Endothelial cell of umbilical vein (primary cell): ENCODE results near the gene COX10. TPM values are rescaled to one million over a fixed set of nuclear protein-coding genes. Genes with fewer than 3 reads are reported as not detected.

Experiments
- BruUV-seq: library from RNA; stranded (reverse); fragments of 400-500 nt; replicated peaks from 2 replicates; lab custom pipeline; 2021; lab: Mats Ljungman, UMichigan
- CTCF ChIA-PET: fragments of 300-600, 350-600 bp; sonication (Branson Sonifier 250); formaldehyde crosslinking; loops from one replicate; lab custom pipeline; 2021; ENCODE audit warnings: antibody characterized with exemption, inconsistent platforms; lab: Charles Lee
- POLR2A ChIA-PET: fragments of 300-600, 350-600 bp; sonication (Branson Sonifier 250); formaldehyde crosslinking; loops from one replicate; lab custom pipeline; 2021; ENCODE audit warnings: antibody characterized with exemption, inconsistent platforms; lab: Charles Lee
- DNase-seq: peaks from one replicate; pipeline ENCODE4 v3.0.0-alpha.2; 2011; ENCODE audit warnings: low read depth, low spot score
- FAIRE-seq: peaks from 2 replicates; lab custom pipeline; 2011; peaks lifted over from hg19 to GRCh38; lab: Jason Lieb, UNC
- H2AFZ ChIP-seq: 2 replicates; pipeline ENCODE4 v1.6.0; 2012; ENCODE audit warnings: low read depth, low read length, control low read depth, inconsistent platforms
- H3K27ac ChIP-seq: 2 replicates; pipeline ENCODE4 v1.5.1; 2011; ENCODE audit warnings: low read depth, mild to moderate bottlenecking, control low read depth, low read length, moderate library complexity; ENCODE audit not compliant: insufficient read depth
- H3K27me3 ChIP-seq, 2 experiments: 2 replicates each; pipeline versions ENCODE4 v1.6.0 to v1.6.1; 2011; ENCODE audit warnings: low read length in 2 of 2, mixed read lengths in 1 of 2; ENCODE audit not compliant: control insufficient read depth in 2 of 2, insufficient read depth in 2 of 2
- H3K36me3 ChIP-seq, 2 experiments: 2 replicates in 1 of 2; 3 replicates in 1 of 2; pipeline ENCODE4 v1.5.1; 2011; ENCODE audit warnings: low read length in 2 of 2, mild to moderate bottlenecking in 1 of 2, moderate library complexity in 1 of 2; ENCODE audit not compliant: control insufficient read depth in 2 of 2, insufficient read depth in 2 of 2; ENCODE audit errors: extremely low read depth in 1 of 2
- H3K4me1 ChIP-seq: 3 replicates; pipeline ENCODE4 v1.5.1; 2011; ENCODE audit warnings: mild to moderate bottlenecking, low read length; ENCODE audit not compliant: control insufficient read depth, insufficient read depth; ENCODE audit errors: extremely low read depth
- H3K4me2 ChIP-seq: 2 replicates; pipeline ENCODE4 v1.6.1; 2011; ENCODE audit warnings: low read length, control low read depth, mixed read lengths; ENCODE audit not compliant: insufficient read depth
- H3K4me3 ChIP-seq, 3 experiments: fragments of 200-600 bp in 1 of 3; sonication (generic), shearing (Covaris generic) in 1 of 3; replicated peaks in 1 of 3; 2 replicates each; pipeline ENCODE4 v1.5.1; 2011 to 2016; ENCODE audit warnings: control low read depth in 3 of 3, low read length in 3 of 3, mild to moderate bottlenecking in 2 of 3, inconsistent platforms in 1 of 3, low read depth in 1 of 3, moderate library complexity in 1 of 3; ENCODE audit not compliant: insufficient read depth in 1 of 3
- H3K79me2 ChIP-seq: 2 replicates; pipeline ENCODE4 v1.6.0; 2012; ENCODE audit warnings: low read length, inconsistent platforms; ENCODE audit not compliant: control insufficient read depth, insufficient read depth
- H3K9ac ChIP-seq: replicated peaks from 2 replicates; pipeline ENCODE3; 2011; ENCODE audit warnings: low read length, control low read depth; ENCODE audit not compliant: insufficient read depth; ENCODE audit errors: extremely low read depth
- H3K9me1 ChIP-seq: replicated peaks from 3 replicates; pipeline ENCODE4 v1.6.0; 2011; ENCODE audit warnings: mild to moderate bottlenecking, low read length; ENCODE audit not compliant: control insufficient read depth, insufficient read depth; ENCODE audit errors: extremely low read depth
- H3K9me3 ChIP-seq: replicated peaks from 2 replicates; pipeline ENCODE4 v1.5.1; 2012; ENCODE audit warnings: low read length, inconsistent platforms; ENCODE audit not compliant: control insufficient read depth, insufficient read depth
- H4K20me1 ChIP-seq: replicated peaks from 2 replicates; pipeline ENCODE3; 2011; ENCODE audit warnings: mild to moderate bottlenecking, low read length; ENCODE audit not compliant: control insufficient read depth, insufficient read depth; ENCODE audit errors: extremely low read depth
- CTCF ChIP-seq, 2 donors: IDR thresholded peaks; 1 replicate in 1 of 2; 2 replicates in 1 of 2; pipeline ENCODE4 v1.5.1; 2011; ENCODE audit warnings: low read length in 2 of 2, mild to moderate bottlenecking in 2 of 2, moderate library complexity in 2 of 2, control low read depth in 1 of 2, inconsistent platforms in 1 of 2, low read depth in 1 of 2; ENCODE audit not compliant: insufficient read depth in 1 of 2; ENCODE audit errors: extremely low read depth in 1 of 2
- EZH2 ChIP-seq: IDR thresholded peaks from 2 replicates; pipeline ENCODE4 v1.6.1; 2012; ENCODE audit warnings: borderline replicate concordance, low read depth, mild to moderate bottlenecking, moderate library complexity, low read length, inconsistent platforms; ENCODE audit not compliant: severe bottlenecking
- FOS ChIP-seq: IDR thresholded peaks from 2 replicates; pipeline ENCODE4 v1.6.1; 2011; ENCODE audit warnings: mild to moderate bottlenecking, low read length, moderate library complexity, borderline replicate concordance; ENCODE audit not compliant: insufficient read depth
- GATA2 ChIP-seq: IDR thresholded peaks from 2 replicates; pipeline ENCODE4 v1.7.0; 2011; ENCODE audit warnings: low read depth, mild to moderate bottlenecking, moderate library complexity, mixed read lengths, low read length; ENCODE audit not compliant: insufficient read length, insufficient read depth
- JUN ChIP-seq: IDR thresholded peaks from 2 replicates; pipeline ENCODE4 v1.6.1; 2011; ENCODE audit warnings: borderline replicate concordance, low read depth; ENCODE audit not compliant: insufficient read length, insufficient read depth
- MYC ChIP-seq: IDR thresholded peaks from one replicate; pipeline ENCODE4 v1.6.1; 2011; ENCODE audit warnings: mild to moderate bottlenecking, low read depth, low read length
- POLR2A ChIP-seq: IDR thresholded peaks from 2 replicates; pipeline ENCODE4 v1.6.1; 2012; ENCODE audit warnings: low read depth, mild to moderate bottlenecking, control low read depth, low read length
- POLR2AphosphoS5 ChIP-seq: IDR thresholded peaks from 2 replicates; pipeline ENCODE4 v1.6.1; 2012; ENCODE audit warnings: low read depth, mild to moderate bottlenecking, control low read depth, low read length, moderate library complexity; ENCODE audit not compliant: insufficient read depth
- dilution Hi-C: fragments of 300-500 bp; cut with MboI; formaldehyde crosslinking; loops from one replicate; pipeline ENCODE4 v1.15.0; 2019; ENCODE audit warnings: low sequenced_read_pairs; ENCODE audit not compliant: extremely low pct_ligation_motif_present
- intact Hi-C: fragments of 100-400 bp; cut with micrococcal nuclease; formaldehyde crosslinking; loops from one replicate; pipeline ENCODE4 v1.10.0; 2022
- polyA plus RNA-seq, 4 experiments: library from polyadenylated mRNA; depleted of rRNA in 3 of 4; stranded (reverse) in 3 of 4; unstranded in 1 of 4; fragments of >200 nt; gene quantifications; 2 replicates each; pipeline versions ENCODE4 v1.2.1 to v1.2.3, GENCODE V29; 2011 to 2012; ENCODE audit warnings: missing spikeins in 1 of 4
- total RNA-seq: library from RNA; stranded (reverse); gene quantifications from 2 replicates; pipeline ENCODE4 v1.2.3, GENCODE V29; 2021
- TF ChIP-seq, protein P1 (sequence below): IDR thresholded peaks from 2 replicates; pipeline ENCODE4 v1.6.1; 2011; ENCODE audit not compliant: insufficient read depth, insufficient read length

COX10 gene
- total and polyA plus RNA-seq, 2 donors (not counting 3 experiments of a cell fraction or from before 2014, with no cell fraction given) = 9.8 to 12.1 TPM

- Histone ChIP-seq H3K9me1 (no peaks in the 10 kb centered on the region), H3K9me3 (no peaks in the 10 kb centered on the region), H2AFZ (no peak overlapping the region), H3K27ac (no peak overlapping the region), H3K36me3 (no peaks in the 10 kb centered on the region), H3K4me2 (no peak overlapping the region), H3K4me3 (no peak overlapping the region), H4K20me1 (no peaks in the 10 kb centered on the region), H3K79me2 (peaks cover 2% of the 10 kb centered on the region), H3K4me1 (peaks cover 24% of the 10 kb centered on the region), H3K9ac (no peak overlapping the region), H3K27me3 (no peaks in the 10 kb centered on the region)
- ChIA-PET POLR2A (no interaction called here), CTCF (interaction anchor here (1.6 to 2.3 kb wide), 2 partner anchors 10 to 72 kb away, joined by 5 read pairs; no protein-coding TSS in a partner anchor)
- DNase-seq = no peak
- FAIRE-seq = no peak
- BruUV-seq = no TSS peak
- intact Hi-C loops (loop anchor here (5.0 to 10.0 kb wide), 2 partner anchors 466 to 1528 kb away; no protein-coding TSS in a partner anchor), dilution Hi-C loops (no loop called here)
- no peak for TF ChIP-seq CTCF (IDR thresholded peaks at IDR 0.05; ENCODE audit: extremely low read depth in 1 of 2, insufficient read depth in 1 of 2, low read depth in 1 of 2, low read length in 2 of 2)
- no peak for TF ChIP-seq EZH2
- TF ChIP-seq MYC = no peak
- no peak for TF ChIP-seq POLR2AphosphoS5
- TF ChIP-seq FOS = no peak
- no peak for TF ChIP-seq JUN
- TF ChIP-seq, protein P1, sequence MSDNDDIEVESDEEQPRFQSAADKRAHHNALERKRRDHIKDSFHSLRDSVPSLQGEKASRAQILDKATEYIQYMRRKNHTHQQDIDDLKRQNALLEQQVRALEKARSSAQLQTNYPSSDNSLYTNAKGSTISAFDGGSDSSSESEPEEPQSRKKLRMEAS = no peak
- TF ChIP-seq POLR2A = no peak
- no peak for TF ChIP-seq GATA2
Observed at GRCh38 chr17:14060706-14061105, 8.6 kb upstream of the COX10 start.
